Lower leg skin (tissue), 3 donors: ENCODE measurements around the gene NRIP2.

ENCODE experiments used
- POLR2A ChIP-seq, 2 donors: fragments of 450-650 bp; IDR thresholded peaks; one replicate each; pipeline ENCODE4 v1.6.1; 2016 to 2017; ENCODE audit warnings: antibody characterized with exemption in 2 of 2, mild to moderate bottlenecking in 1 of 2, moderate library complexity in 1 of 2
- TF ChIP-seq, protein P1 (sequence below), 3 donors: fragments of 450-650 bp; IDR thresholded peaks; one replicate each; pipeline ENCODE4 v1.5.1; 2016; ENCODE audit warnings: antibody characterized with exemption in 3 of 3, mild to moderate bottlenecking in 3 of 3, moderate library complexity in 2 of 3

DNA sequence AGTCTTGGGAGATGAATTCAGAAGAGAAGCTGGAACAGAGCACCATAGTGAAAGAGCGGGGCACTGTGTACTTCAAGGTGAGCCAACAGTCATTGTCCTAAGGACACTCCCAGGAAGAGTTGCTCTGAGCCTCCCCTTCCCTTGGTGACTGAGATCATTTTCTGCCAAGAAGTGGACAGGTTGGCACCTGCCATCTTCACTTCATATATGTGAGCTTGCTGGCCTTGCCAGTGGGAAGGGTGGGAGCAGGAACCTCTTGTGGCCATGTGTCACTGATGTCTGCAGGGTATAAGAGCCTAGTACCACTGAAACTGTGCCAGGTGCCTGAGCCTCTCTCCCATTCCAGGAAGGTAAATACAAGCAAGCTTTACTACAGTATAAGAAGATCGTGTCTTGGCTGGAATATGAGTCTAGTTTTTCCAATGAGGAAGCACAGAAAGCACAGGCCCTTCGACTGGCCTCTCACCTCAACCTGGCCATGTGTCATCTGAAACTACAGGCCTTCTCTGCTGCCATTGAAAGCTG is 34.7 kb downstream of the NRIP2 start:
- TF ChIP-seq, protein P1, sequence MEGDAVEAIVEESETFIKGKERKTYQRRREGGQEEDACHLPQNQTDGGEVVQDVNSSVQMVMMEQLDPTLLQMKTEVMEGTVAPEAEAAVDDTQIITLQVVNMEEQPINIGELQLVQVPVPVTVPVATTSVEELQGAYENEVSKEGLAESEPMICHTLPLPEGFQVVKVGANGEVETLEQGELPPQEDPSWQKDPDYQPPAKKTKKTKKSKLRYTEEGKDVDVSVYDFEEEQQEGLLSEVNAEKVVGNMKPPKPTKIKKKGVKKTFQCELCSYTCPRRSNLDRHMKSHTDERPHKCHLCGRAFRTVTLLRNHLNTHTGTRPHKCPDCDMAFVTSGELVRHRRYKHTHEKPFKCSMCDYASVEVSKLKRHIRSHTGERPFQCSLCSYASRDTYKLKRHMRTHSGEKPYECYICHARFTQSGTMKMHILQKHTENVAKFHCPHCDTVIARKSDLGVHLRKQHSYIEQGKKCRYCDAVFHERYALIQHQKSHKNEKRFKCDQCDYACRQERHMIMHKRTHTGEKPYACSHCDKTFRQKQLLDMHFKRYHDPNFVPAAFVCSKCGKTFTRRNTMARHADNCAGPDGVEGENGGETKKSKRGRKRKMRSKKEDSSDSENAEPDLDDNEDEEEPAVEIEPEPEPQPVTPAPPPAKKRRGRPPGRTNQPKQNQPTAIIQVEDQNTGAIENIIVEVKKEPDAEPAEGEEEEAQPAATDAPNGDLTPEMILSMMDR (IDR thresholded peaks at IDR 0.05), result no peak
- TF ChIP-seq POLR2A (IDR thresholded peaks at IDR 0.05), result no peak
